LNCaP clone FGC (cell line): ENCODE measurements around the gene IDH3A.

ENCODE experiments used
- DNase-seq: peaks from one replicate; pipeline ENCODE4 v3.0.0-alpha.2; 2011; ENCODE audit warnings: low read depth
- H3K4me3 ChIP-seq: 2 replicates; pipeline ENCODE4 v1.5.1; 2011; ENCODE audit warnings: mild to moderate bottlenecking, low read depth, low read length, control low read depth
- TF ChIP-seq, protein P1 (sequence below): IDR thresholded peaks from 2 replicates; pipeline ENCODE4 v1.5.1; 2012; ENCODE audit warnings: mild to moderate bottlenecking; ENCODE audit not compliant: control insufficient read depth, insufficient read depth; ENCODE audit errors: extremely low read depth

The IDH3A gene

GRCh38 chr15:78110096-78110495, 39.1 kb upstream of the IDH3A start:
- no peak for DNase-seq
- TF ChIP-seq, protein P1, sequence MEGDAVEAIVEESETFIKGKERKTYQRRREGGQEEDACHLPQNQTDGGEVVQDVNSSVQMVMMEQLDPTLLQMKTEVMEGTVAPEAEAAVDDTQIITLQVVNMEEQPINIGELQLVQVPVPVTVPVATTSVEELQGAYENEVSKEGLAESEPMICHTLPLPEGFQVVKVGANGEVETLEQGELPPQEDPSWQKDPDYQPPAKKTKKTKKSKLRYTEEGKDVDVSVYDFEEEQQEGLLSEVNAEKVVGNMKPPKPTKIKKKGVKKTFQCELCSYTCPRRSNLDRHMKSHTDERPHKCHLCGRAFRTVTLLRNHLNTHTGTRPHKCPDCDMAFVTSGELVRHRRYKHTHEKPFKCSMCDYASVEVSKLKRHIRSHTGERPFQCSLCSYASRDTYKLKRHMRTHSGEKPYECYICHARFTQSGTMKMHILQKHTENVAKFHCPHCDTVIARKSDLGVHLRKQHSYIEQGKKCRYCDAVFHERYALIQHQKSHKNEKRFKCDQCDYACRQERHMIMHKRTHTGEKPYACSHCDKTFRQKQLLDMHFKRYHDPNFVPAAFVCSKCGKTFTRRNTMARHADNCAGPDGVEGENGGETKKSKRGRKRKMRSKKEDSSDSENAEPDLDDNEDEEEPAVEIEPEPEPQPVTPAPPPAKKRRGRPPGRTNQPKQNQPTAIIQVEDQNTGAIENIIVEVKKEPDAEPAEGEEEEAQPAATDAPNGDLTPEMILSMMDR: no peak
- H3K4me3 ChIP-seq: no peak overlapping the region

DNA sequence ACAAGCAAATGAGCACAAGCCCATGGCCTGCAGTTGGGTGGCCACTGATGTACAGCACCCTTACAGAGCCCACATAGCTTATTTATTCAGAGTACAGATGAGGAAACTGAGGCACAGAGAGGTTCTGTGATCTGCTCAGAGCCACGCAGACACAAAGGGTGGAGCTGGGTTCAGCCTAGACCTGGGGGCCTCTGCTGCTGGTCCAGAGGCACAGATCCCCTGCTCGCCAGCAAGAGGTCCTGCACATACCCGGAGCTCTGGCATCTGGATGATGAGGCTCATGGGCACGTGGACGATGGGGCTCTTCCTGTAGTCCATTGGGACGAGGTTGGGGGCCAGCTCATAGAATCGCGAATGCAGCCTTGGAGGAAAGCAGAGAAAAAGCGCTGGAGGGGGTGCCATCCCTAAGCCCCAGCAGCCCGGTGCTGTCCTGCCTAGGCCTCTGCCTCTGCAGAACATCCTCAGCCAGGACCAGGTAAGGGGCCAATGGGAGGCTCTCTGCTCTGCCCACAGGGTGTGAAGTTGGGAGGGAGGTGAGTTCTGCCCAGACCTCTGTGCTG, 38.2 kb upstream of the IDH3A start:
- no peak overlapping the region for H3K4me3 ChIP-seq

DNA sequence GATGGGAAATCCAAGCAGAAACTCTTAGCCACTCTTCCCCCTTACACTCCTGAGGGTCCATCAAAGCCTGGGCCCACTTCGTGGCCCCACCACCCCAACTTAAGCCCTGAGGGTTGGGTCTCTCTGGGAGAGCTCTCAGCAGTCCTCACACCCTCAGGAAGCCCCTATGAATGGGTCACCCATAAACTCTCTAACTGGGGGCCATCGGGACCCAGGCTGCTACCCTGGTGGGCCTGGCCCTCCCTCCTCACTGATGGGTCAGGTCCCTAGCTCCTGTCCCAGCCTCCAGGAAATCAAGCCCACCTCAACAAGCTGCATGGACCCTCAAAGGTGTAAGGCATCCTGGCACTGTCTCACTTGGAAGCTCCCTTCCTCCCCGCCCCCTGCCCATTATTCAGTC, 37.4 kb upstream of the IDH3A start:
- TF ChIP-seq, protein P1: no peak
- H3K4me3 ChIP-seq: no peak overlapping the region
- DNase-seq: no peak

More for the DNA sequence above, 38.2 kb upstream of the IDH3A start:
- DNase-seq: no peak
- TF ChIP-seq, protein P1: no peak

- DNase-seq: no peak
- H3K4me3 ChIP-seq: no peak overlapping the region
- TF ChIP-seq, protein P1: no peak
Observed at GRCh38 chr15:78112551-78112950, 36.6 kb upstream of the IDH3A start.

- no peak overlapping the region for H3K4me3 ChIP-seq
- DNase-seq: no peak
- TF ChIP-seq, protein P1: no peak
Observed at GRCh38 chr15:78120523-78120922, 28.6 kb upstream of the IDH3A start.

DNA sequence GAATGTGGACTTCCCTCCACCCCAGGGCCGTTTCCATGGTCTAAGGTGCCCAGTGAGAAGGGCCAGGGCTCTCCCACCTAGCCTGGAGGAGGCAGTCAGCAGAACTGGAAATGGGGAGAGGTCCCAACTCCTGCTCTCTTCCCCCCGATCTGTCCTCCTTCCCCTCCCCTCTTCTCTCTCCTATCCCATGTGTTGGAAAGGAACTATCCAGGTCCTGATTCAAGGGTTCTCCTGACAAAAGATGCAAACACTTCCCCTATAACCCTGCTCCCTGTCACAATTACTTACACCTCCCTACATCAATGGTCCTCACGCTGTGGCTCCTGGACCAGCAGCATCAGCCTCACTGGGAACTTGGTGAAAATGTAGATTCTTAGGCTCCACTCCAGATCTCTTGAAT, 23.9 kb upstream of the IDH3A start:
- no peak for DNase-seq
- H3K4me3 ChIP-seq: no peak overlapping the region
- TF ChIP-seq, protein P1: no peak

DNA sequence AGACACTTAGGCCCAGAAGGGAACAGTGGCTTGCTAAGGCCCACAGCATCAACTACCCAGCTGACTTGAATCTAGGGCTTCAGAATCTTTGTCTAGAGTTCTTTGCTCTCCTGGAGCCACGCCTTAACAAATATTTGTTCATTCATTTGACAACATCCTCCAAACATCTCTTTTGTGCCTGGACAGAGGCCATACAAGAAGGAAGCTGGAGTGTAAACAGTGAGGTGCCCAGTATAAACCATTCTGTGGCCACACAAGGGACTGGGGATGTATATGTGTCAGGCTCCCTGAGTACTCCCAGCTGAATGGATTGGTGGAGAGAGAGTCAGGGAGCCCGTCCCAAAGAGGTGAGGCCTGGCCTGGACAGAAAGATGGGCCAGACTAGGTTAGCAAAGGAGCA, 21.3 kb upstream of the IDH3A start:
- TF ChIP-seq, protein P1: no peak
- peak; percentile 93 for DNase-seq

More for the DNA sequence above, 21.3 kb upstream of the IDH3A start:
- H3K4me3 ChIP-seq: no peak overlapping the region
